Cardiac septum (tissue), 1 donor: ENCODE data around the gene HS1BP3. TPM values are rescaled to one million over a fixed set of nuclear protein-coding genes. Genes with fewer than 3 reads are reported as not detected.

Experiments used
- DNase-seq: peaks from one replicate; pipeline ENCODE4 v3.0.0-alpha.2; 2020; ENCODE audit warnings: low spot score
- intact Hi-C: fragments of 100-400 bp; cut with DNase I; formaldehyde crosslinking; loops from one replicate; pipeline ENCODE4 v1.14.0; 2022
- long read RNA-seq: library from polyadenylated mRNA; unstranded; transcript quantifications from one replicate; pipeline ENCODE4 v2.0.0, GENCODE V29; 2021
- total RNA-seq: library from RNA; stranded (reverse); fragmentation: NEBNext Ultra II Directional; extraction: Animal tissue kit (Norgen Biotek cat#: 25700); gene quantifications from one replicate; pipeline ENCODE4 v1.2.1, GENCODE V29; 2021
- donor health status: DM: no; HTN: no; CAD: no.

Gene HS1BP3, protein sequence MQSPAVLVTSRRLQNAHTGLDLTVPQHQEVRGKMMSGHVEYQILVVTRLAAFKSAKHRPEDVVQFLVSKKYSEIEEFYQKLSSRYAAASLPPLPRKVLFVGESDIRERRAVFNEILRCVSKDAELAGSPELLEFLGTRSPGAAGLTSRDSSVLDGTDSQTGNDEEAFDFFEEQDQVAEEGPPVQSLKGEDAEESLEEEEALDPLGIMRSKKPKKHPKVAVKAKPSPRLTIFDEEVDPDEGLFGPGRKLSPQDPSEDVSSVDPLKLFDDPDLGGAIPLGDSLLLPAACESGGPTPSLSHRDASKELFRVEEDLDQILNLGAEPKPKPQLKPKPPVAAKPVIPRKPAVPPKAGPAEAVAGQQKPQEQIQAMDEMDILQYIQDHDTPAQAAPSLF
- 15.6 TPM for total RNA-seq
- long read RNA-seq, partial matches to known transcripts, result 7 of 12 reads
- long read RNA-seq, other reads (novel, unspliced or antisense), result 4 of 12 reads

DNA sequence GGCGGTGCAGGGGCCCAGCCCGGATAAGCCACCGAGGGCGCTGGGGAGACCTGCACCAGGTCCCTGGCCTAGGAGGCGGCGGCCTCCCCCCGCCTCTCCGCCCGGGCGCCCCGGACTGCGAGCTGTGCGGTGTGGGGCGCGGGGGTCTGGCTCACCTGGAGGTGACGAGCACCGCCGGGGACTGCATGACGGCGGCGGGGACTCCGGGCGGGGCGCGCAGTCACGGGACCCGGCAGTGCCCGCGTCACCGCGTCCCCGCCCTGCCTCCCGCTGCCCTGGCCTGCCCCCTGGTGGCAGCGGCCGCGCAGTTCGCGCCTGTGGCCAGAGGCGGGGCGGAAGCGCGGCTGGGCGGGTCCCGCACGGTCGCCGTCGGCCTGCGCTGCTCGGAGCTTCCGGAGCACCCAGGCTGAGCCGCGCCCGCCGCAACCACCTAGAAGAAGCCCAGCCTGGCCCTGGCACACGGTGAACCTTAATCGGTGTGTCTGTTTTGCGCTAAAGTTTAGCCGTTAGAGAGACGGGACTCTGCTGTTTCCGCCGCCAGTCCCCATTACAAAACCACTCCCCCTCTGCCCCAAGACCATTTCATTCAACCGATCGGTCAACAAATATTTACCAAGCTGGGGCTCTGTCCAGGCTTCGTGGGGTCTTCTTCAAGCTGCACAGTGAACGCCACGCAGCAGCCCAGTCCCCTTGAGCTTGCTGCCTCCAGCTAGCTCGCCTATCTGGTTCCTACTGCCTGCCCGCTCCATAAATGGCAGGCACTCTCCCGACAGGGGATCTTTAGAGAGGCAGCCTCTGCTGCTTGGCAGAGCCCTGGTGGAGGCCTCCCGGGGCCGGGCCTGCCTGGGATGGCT lies at the start of gene HS1BP3:
Gene HS1BP3 (minus strand): TSS at position 222 of the 854 bp plus-strand sequence. CDS start 35 bp downstream, at position 187.
- intact Hi-C loops, result no loop called here
- peak; percentile 95 for DNase-seq

GRCh38 chr2:20698916-20699613 lies 48.2 kb upstream of the HS1BP3 start:
- intact Hi-C loops, result no loop called here
- no peak for DNase-seq

DNA sequence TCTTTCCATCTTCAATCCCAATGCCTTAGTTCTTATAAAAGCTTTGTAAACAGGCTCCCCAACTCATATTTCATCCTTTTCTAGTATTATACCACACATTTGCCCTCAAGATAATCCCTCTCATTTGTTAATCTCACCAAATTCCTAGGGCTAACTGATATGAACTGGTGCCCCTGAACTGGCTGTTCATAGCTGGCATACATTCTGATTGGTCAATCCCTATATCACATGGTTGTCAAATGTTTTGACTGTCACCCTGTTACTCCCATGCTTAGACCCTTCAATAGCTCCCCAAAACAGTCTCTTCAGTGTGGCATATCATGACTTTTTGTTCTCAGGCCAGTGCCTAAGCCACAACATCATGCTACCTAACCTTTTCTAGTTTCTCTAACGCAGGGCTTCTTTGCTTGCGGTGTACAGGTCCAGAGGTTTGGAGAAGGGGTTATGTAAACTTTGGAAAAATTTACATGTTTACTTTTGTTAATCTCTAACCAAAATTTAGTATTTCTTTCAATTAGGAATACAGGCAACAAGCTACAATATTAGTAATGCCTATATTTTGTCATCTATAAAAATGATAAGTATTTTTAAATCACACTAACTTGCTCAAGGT lies 46.5 kb upstream of the HS1BP3 start:
- intact Hi-C loops, result no loop called here
- DNase-seq, result no peak

GRCh38 chr2:20696366-20696765 lies 45.5 kb upstream of the HS1BP3 start:
- intact Hi-C loops, result no loop called here
- DNase-seq, result no peak

GRCh38 chr2:20693317-20693716 lies 42.4 kb upstream of the HS1BP3 start:
- intact Hi-C loops, result no loop called here
- no peak for DNase-seq

DNA sequence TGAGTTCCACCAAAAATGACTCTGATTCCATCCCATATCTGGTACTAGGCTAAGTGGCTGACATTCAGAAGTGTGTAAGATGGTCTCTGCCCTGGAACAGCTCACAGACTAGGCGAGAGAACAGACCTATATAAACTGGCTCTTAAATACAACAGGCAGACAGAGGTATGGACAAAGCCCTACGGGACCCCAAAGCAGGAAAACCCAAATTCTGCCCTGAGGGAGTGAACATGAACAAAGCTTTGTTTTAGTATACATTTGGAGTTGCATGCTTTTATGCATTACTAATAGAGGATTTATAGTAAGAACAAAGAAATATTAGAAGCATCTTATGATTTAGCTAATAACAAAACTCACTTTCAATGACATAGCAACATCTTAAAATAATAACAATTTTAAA lies 41.2 kb upstream of the HS1BP3 start:
- intact Hi-C loops, result no loop called here
- no peak for DNase-seq

- intact Hi-C loops, result no loop called here
- no peak for DNase-seq
Measured at GRCh38 chr2:20691076-20691734, 40.3 kb upstream of the HS1BP3 start.

- intact Hi-C loops, result no loop called here
- no peak for DNase-seq
Measured at GRCh38 chr2:20689428-20690264, 38.7 kb upstream of the HS1BP3 start.

GRCh38 chr2:20687260-20687832 lies 36.4 kb upstream of the HS1BP3 start:
- intact Hi-C loops, result no loop called here

GRCh38 chr2:20684581-20685063 lies 33.7 kb upstream of the HS1BP3 start:
- no peak for DNase-seq
- intact Hi-C loops, result no loop called here

More at GRCh38 chr2:20687260-20687832, 36.4 kb upstream of the HS1BP3 start:
- no peak for DNase-seq

- no peak for DNase-seq
- intact Hi-C loops, result no loop called here
Measured at GRCh38 chr2:20682167-20682920, 31.4 kb upstream of the HS1BP3 start.

DNA sequence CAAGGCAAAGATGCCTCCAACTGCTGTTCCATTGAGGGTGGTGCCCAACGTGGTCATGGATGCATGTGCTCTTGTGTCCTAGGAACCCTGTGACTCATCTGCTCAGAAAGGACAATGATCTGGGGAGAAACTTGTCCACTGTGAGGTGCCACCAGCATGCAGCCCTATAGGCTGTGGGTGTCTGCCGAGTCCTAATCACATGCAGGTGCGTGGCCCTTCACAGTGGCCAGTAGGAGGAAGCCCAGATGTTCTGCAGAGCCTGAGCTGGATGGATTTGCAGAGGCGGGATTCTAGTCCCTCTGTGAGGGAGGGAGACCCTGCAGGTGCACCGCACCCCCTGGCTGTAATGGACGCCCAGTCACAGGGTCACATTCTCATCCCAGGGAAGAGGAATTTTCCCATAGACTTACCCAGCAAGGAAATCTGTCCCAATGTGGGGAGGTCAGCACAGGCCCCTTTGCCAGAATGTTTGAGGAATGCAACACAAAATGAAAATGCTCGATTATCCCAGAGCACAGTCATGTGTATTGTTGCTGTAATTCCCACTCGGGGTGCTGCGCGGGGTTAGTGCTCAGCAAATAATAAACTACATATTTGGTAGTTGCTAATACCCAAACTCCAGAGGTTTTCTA lies 30.0 kb upstream of the HS1BP3 start:
- peak; percentile 38 for DNase-seq
- intact Hi-C loops, result no loop called here

GRCh38 chr2:20678780-20679179 lies 27.9 kb upstream of the HS1BP3 start:
- no peak for DNase-seq
- intact Hi-C loops, result no loop called here

DNA sequence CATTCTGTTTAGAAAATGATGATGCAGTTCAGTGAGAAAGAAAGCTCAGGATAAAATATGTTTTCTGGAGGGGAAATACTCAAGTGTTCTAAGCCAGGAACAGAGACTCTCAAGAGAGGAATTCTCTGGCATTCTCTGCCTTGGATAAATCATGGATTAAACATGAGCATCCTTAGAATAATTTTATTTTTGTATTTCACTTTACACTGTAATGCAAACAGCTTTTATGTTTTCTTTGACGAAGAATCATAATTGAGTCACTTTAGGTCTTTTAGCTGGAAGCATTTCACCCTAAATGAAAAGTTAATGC lies 27.1 kb upstream of the HS1BP3 start:
- DNase-seq, result no peak
- intact Hi-C loops, result no loop called here

DNA sequence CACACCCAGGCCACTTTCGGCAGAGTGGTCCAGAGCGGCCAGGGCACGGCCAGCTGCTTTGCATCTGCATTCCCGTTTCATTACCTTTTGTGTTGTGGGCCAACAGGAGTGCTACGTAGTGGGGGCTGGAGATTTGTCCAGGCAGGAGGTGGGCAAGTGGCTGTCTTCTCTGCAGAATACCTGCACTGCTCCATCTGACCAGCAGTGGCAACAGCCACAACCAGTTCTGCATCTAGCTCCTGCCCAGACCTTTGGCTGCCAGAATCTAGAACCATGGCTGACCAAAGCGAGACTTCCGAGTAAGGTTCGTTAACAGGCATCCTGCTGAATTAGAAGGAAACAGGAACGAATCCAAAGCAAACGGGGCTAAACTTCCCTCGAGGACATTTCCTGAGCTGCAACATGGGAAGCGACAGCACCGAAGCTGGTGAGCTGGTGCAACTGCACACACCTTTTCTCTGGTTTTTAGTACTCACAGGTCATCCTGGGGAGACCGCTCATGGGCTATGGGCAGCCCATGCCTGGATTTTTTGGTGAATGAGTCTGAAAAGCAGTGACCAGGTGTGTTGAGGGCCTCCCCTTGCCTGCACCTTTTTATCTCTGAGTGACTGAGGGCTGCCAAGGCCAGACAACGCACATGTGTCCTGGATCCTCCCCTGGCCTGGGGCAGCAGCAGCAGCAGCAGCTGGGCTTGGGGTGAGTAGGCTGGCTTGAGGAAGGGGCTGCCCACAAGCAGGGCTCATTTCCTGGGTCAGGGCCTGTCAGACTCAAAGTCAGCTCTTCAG lies 26.6 kb upstream of the HS1BP3 start:
- intact Hi-C loops, result no loop called here
- DNase-seq, result peak; percentile 58
